ENCODE data around the gene FIG4. TPM values are rescaled to one million over a fixed set of nuclear protein-coding genes. Genes with fewer than 3 reads are reported as not detected.
"Not testable (repeated sequence)": the region's sequence is repeated elsewhere in the genome, so short reads cannot be mapped to it uniquely, and the experiment has no call there.

FIG4 gene
- total RNA-seq, 1 donor = 23.3 TPM

DNA sequence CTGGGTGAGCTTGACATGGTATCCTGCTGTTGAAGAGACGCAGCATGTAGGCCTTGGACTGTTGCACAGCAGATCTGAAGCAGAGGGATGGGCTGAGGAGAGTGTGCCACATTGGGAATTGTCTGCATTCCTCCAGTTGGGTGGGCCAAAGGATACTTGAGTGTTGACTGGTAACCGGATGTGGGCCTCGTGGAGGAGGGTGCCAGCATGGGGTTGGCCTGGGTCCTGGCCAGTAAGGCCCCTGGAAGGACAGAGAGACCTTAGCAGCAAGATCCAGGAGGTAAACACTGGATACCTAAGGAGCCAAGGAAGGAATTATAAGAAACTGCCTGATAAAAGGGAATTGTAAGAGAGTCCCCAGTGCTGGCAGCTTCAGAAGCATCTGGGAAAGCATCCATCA is 76.9 kb downstream of the FIG4 start:
- TF ChIP-seq, protein P1, sequence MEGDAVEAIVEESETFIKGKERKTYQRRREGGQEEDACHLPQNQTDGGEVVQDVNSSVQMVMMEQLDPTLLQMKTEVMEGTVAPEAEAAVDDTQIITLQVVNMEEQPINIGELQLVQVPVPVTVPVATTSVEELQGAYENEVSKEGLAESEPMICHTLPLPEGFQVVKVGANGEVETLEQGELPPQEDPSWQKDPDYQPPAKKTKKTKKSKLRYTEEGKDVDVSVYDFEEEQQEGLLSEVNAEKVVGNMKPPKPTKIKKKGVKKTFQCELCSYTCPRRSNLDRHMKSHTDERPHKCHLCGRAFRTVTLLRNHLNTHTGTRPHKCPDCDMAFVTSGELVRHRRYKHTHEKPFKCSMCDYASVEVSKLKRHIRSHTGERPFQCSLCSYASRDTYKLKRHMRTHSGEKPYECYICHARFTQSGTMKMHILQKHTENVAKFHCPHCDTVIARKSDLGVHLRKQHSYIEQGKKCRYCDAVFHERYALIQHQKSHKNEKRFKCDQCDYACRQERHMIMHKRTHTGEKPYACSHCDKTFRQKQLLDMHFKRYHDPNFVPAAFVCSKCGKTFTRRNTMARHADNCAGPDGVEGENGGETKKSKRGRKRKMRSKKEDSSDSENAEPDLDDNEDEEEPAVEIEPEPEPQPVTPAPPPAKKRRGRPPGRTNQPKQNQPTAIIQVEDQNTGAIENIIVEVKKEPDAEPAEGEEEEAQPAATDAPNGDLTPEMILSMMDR (IDR thresholded peaks at IDR 0.05; ENCODE audit: insufficient read depth, low read depth, low read length) = no peak
- DNase-seq (ENCODE audit: low read depth) = no peak
- no peak overlapping the region for H3K4me3 ChIP-seq (ENCODE audit: low read depth, low read length)

DNA sequence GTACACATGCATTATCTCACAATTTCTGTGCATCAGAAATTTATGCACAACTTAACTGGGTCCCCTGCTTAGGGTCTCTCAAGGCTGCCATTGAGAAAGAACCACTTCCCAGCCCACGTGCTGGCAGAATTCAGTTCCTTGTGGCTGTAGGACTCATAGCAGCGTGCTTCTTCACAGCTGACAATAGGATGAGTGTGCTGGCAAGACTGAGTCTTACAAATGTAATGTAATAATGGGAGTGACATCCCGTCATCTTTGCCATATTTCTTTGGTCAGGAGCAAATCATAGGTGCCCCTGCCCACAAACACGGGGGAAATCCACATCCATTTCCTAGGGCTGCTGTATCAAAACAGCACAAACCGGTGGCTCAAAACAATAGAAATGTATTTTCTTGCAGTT is 77.4 kb downstream of the FIG4 start:
- DNase-seq (ENCODE audit: low read depth) = no peak
- TF ChIP-seq, protein P1 (IDR thresholded peaks at IDR 0.05; ENCODE audit: insufficient read depth, low read depth, low read length) = no peak
- no peak overlapping the region for H3K4me3 ChIP-seq (ENCODE audit: low read depth, low read length)

DNA sequence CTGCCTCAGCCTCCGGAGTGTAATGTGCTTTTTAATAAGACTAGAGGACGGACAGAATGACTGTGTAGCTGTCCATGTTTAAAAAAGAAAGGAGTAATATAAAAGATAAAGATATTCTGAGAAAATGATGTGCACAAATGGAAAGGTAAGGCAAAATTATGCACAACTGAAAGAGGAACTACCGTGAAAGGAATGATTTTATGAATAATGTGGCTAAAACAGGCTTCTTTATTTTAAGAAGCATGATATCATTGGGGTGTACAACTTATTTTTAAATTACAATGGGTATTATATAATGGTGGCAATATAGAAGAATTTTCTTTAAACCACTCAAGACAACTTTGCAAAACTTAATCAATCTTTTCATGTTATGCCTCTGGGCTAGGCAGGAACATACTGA is 78.1 kb downstream of the FIG4 start:
- H3K4me3 ChIP-seq (ENCODE audit: low read depth, low read length) = no peak overlapping the region
- TF ChIP-seq, protein P1 (IDR thresholded peaks at IDR 0.05; ENCODE audit: insufficient read depth, low read depth, low read length) = no peak
- DNase-seq (ENCODE audit: low read depth) = no peak

DNA sequence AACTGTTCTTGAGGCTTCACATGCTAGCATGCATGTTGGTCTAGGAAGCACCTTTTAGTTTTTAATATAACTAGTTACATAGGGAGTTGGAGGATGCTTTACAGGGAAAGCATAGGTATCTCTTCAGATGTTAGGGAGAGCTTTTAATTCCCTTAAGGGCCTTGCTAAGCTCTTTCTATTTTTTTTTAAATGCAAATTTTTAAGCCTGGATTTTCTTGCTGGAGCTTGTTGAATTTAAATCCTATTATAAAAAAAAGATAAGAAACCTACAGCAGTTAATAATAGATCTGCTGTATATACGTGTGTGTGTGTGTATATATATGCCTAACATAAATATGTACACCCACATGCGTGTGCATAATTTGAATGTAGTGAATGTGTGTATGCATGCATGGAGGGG is 79.0 kb downstream of the FIG4 start:
- TF ChIP-seq, protein P1 (IDR thresholded peaks at IDR 0.05; ENCODE audit: insufficient read depth, low read depth, low read length) = no peak
- DNase-seq (ENCODE audit: low read depth) = no peak
- no peak overlapping the region for H3K4me3 ChIP-seq (ENCODE audit: low read depth, low read length)

DNA sequence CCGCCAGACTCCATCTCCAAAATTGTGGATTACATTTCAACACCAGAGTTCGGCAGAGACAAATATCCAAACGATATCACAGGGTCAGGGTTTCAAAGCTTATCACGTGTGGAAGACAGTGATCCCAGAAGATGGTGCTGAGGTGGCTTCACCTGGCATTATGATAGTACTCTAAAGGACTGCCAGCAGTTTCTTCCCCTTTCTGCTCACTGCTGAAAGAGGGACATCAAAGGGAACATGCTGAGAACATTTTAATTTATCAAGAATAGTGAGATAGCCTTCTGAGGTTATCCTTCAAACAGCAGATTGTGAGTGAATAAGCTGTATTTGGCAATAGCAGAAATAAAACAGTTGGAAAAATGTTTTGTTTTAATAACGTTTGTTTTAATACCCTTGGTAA is 79.7 kb downstream of the FIG4 start:
- no peak overlapping the region for H3K4me3 ChIP-seq (ENCODE audit: low read depth, low read length)
- DNase-seq (ENCODE audit: low read depth) = no peak
- TF ChIP-seq, protein P1 (IDR thresholded peaks at IDR 0.05; ENCODE audit: insufficient read depth, low read depth, low read length) = no peak

DNA sequence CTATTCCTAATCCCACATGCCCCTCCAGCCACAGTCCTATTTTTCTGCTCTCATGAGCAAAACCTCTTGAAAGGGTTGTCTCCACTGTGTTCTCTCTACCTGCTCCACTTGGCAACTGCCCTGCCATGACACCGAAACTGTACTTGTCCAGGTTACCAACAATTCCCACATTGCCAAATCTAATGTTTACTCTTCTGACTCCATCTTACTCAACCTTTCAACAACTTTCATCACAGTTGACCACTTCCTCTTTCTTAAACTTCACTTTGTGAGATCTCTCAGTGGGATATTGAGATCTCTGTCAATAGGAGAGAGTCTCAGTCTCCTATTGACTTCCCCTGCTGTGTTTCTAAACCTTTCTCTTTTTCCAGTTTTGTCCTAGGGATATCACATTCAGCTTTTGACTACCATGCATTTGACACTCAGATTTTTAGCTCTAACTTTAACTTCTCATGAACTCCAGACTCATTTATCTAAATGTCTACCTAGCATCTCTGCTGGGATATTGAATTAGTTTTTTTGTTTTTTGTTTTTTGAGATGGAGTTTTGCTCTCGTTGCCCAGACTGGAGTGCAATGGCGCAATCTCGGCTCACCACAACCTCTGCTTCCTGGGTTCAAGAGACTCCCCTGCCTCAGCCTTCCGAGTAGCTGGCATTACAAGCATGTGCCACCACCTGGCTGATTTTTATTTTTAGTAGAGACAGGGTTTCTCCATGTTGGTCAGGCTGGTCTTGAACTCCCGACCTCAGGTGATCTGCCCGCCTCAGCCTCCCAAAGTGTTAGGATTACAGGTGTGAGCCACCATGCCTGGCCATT is 81.1 kb downstream of the FIG4 start:
- peak; percentile 22 for DNase-seq (ENCODE audit: low read depth)
- H3K4me3 ChIP-seq (ENCODE audit: low read depth, low read length) = not testable (repeated sequence)

DNA sequence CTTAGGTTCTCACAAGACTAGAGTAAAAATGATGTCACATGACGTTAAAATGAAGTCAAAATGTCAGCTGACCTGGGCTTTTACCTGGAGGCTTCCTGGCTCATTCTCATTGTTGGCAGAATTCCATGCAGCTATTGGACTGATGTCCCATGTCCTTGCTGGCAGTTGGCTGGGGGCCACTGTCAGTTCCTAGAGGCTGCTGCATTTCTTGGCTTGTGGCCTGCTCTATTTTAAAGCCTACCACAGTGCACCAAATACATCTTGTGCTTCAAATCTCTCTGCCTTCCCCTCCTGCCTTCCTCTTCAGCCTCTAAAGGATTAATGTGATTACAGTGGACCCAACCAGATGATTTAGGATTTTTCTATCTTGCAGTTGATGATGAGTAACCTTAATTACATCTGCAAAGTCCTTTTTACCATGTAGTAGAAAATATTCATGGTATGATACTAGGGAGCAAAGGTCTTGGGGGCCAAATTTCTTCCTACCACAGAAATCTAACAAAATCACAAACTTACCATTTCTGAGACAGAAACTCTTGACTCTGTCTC is 81.9 kb downstream of the FIG4 start:
- TF ChIP-seq, protein P1 (IDR thresholded peaks at IDR 0.05; ENCODE audit: insufficient read depth, low read depth, low read length) = no peak
- DNase-seq (ENCODE audit: low read depth) = peak; percentile 48

More for the DNA sequence above, 81.9 kb downstream of the FIG4 start:
- H3K4me3 ChIP-seq (ENCODE audit: low read depth, low read length) = no peak overlapping the region
